Measurements from ENCODE around the gene UBAC1. TPM values are rescaled to one million over a fixed set of nuclear protein-coding genes. Genes with fewer than 3 reads are reported as not detected.

The UBAC1 gene
- polyA plus RNA-seq, 1 donor: 46.0 TPM

- no peak for DNase-seq (ENCODE audit: low read depth)
Observed at GRCh38 chr9:135884328-135885035, 76.7 kb downstream of the UBAC1 start.

GRCh38 chr9:135883410-135884089 lies 77.6 kb downstream of the UBAC1 start:
- DNase-seq (ENCODE audit: low read depth): no peak

Other genes with a start within 250 kb of the UBAC1 start
- 24.5 TPM for gene CAMSAP1, start 53.8 kb downstream of the UBAC1 start, polyA plus RNA-seq (ENCODE audit: insufficient read length)
- gene NACC2, start 133.9 kb upstream of the UBAC1 start, polyA plus RNA-seq (ENCODE audit: insufficient read length): 15.2 TPM
- 21.1 TPM for gene TMEM250, start 157.5 kb upstream of the UBAC1 start, polyA plus RNA-seq (ENCODE audit: insufficient read length)
- not detected for gene LHX3, start 243.8 kb upstream of the UBAC1 start, polyA plus RNA-seq (ENCODE audit: insufficient read length)